GM19328 (cell line): ENCODE data around the gene DDIT3.

Experiments
- ATAC-seq: cut with Tn5 transposase; IDR thresholded peaks from one replicate; pipeline ENCODE4 v1.9.1; 2021; ENCODE audit warnings: mild to moderate bottlenecking, moderate library complexity; ENCODE audit not compliant: unreplicated experiment

Gene DDIT3

GRCh38 chr12:57547288-57548012 lies 27.1 kb upstream of the DDIT3 start:
- ATAC-seq = no peak

- ATAC-seq = peak; percentile 96
Observed at GRCh38 chr12:57546438-57547287, 26.3 kb upstream of the DDIT3 start, which contains the start of gene DCTN2. DCTN2 (minus strand) TSS chr12:57547192; CDS start chr12:57547063, 129 bp downstream.

GRCh38 chr12:57545809-57546437 lies 25.6 kb upstream of the DDIT3 start:
- ATAC-seq = no peak

- no peak for ATAC-seq
Observed at GRCh38 chr12:57543581-57543980, 23.3 kb upstream of the DDIT3 start.

- ATAC-seq = no peak
Observed at GRCh38 chr12:57541717-57542116, 21.4 kb upstream of the DDIT3 start.

GRCh38 chr12:57541001-57541400 lies 20.7 kb upstream of the DDIT3 start:
- no peak for ATAC-seq

GRCh38 chr12:57539134-57539768 lies 18.9 kb upstream of the DDIT3 start:
- ATAC-seq = no peak

- no peak for ATAC-seq
Observed at GRCh38 chr12:57536597-57536942, 16.3 kb upstream of the DDIT3 start.

- no peak for ATAC-seq
Observed at GRCh38 chr12:57535764-57536596, 15.7 kb upstream of the DDIT3 start.

- no peak for ATAC-seq
Observed at GRCh38 chr12:57534991-57535543, 14.8 kb upstream of the DDIT3 start.

GRCh38 chr12:57534250-57534649 lies 13.9 kb upstream of the DDIT3 start:
- no peak for ATAC-seq

- no peak for ATAC-seq
Observed at GRCh38 chr12:57533108-57533507, 12.8 kb upstream of the DDIT3 start.

GRCh38 chr12:57531836-57532235 lies 11.5 kb upstream of the DDIT3 start:
- ATAC-seq = no peak

GRCh38 chr12:57530396-57531142 lies 10.3 kb upstream of the DDIT3 start:
- ATAC-seq = no peak

- ATAC-seq = no peak
Observed at GRCh38 chr12:57529831-57530230, 9.5 kb upstream of the DDIT3 start.

GRCh38 chr12:57528831-57529555 lies 8.7 kb upstream of the DDIT3 start:
- ATAC-seq = no peak

GRCh38 chr12:57528176-57528575 lies 7.9 kb upstream of the DDIT3 start:
- no peak for ATAC-seq

GRCh38 chr12:57527184-57527583 lies 6.9 kb upstream of the DDIT3 start:
- no peak for ATAC-seq
